WTC11 (cell line): ENCODE data around the gene ADAM8. TPM values are rescaled to one million over a fixed set of nuclear protein-coding genes. Genes with fewer than 3 reads are reported as not detected.

Experiments
- ATAC-seq: fragments of 200-7000 bp; cut with Tn5 transposase; 2 replicates; pipeline ENCODE4 v1.10.0; 2021; ENCODE audit warnings: mild to moderate bottlenecking, moderate library complexity
- CTCF ChIA-PET: fragments of 300-600 bp; sonication (Branson Sonifier 250); formaldehyde crosslinking; loops from one replicate; lab custom pipeline; 2021; ENCODE audit warnings: antibody characterized with exemption; lab: Charles Lee
- POLR2A ChIA-PET: fragments of 350-600 bp; sonication (Branson Sonifier 250); formaldehyde crosslinking; loops from one replicate; lab custom pipeline; 2021; ENCODE audit warnings: antibody characterized with exemption; lab: Charles Lee
- DNase-seq: peaks from one replicate; pipeline ENCODE4 v3.0.0; 2021; ENCODE audit warnings: low spot score
- H3K27ac Mint-ChIP-seq: 2 replicates; pipeline ENCODE4 v1.8.0; 2021; ENCODE audit warnings: mixed read lengths
- H3K27me3 Mint-ChIP-seq: 2 replicates; pipeline ENCODE4 v1.8.0; 2021; ENCODE audit warnings: low read depth, mild to moderate bottlenecking, moderate library complexity, mixed read lengths
- H3K36me3 Mint-ChIP-seq: 2 replicates; pipeline ENCODE4 v1.8.0; 2021; ENCODE audit warnings: mixed read lengths
- H3K4me1 Mint-ChIP-seq: 2 replicates; pipeline ENCODE4 v1.8.0; 2022; ENCODE audit warnings: mixed read lengths
- H3K4me3 Mint-ChIP-seq: 2 replicates; pipeline ENCODE4 v1.8.0; 2021; ENCODE audit warnings: mild to moderate bottlenecking, moderate library complexity, mixed read lengths
- H3K9me3 Mint-ChIP-seq: 2 replicates; pipeline ENCODE4 v1.8.0; 2021; ENCODE audit warnings: mixed read lengths
- ETV6 ChIP-seq: sonication (generic); formaldehyde crosslinking; IDR thresholded peaks from 2 replicates; pipeline ENCODE4 v1.8.1; 2022; ENCODE audit warnings: mild to moderate bottlenecking, missing genetic modification reagents
- IRF2 ChIP-seq: sonication (generic); formaldehyde crosslinking; IDR thresholded peaks from 2 replicates; pipeline ENCODE4 v1.8.0; 2022; ENCODE audit warnings: low read depth, missing genetic modification reagents, borderline replicate concordance
- JAZF1 ChIP-seq: fragments of 250-450 bp; sonication (Bioruptor Pico); IDR thresholded peaks from 2 replicates; pipeline ENCODE4 v1.9.0; 2021; ENCODE audit warnings: moderate library complexity, mild to moderate bottlenecking, inconsistent platforms
- MXD4 ChIP-seq: fragments of 250-450 bp; sonication (Bioruptor Pico); IDR thresholded peaks from 2 replicates; pipeline ENCODE4 v1.8.0; 2021; ENCODE audit warnings: mild to moderate bottlenecking, moderate library complexity, borderline replicate concordance
- RORB ChIP-seq: fragments of 250-450 bp; sonication (Bioruptor Pico); IDR thresholded peaks from 2 replicates; pipeline ENCODE4 v1.9.0; 2021; ENCODE audit warnings: mild to moderate bottlenecking
- SP1 ChIP-seq: sonication (generic); formaldehyde crosslinking; conservative IDR thresholded peaks from 2 replicates; pipeline ENCODE4 v1.8.1; 2022; ENCODE audit warnings: missing genetic modification reagents
- ZNF121 ChIP-seq: sonication (generic); formaldehyde crosslinking; IDR thresholded peaks from 2 replicates; pipeline ENCODE4 v1.8.0; 2023; ENCODE audit warnings: missing genetic modification reagents
- ZNF138 ChIP-seq: sonication (generic); formaldehyde crosslinking; conservative IDR thresholded peaks from 2 replicates; pipeline ENCODE4 v1.8.1; 2022; ENCODE audit warnings: mild to moderate bottlenecking, moderate library complexity, missing genetic modification reagents
- ZNF219 ChIP-seq: sonication (generic); formaldehyde crosslinking; IDR thresholded peaks from 2 replicates; pipeline ENCODE4 v1.8.0; 2023; ENCODE audit warnings: missing genetic modification reagents, mild to moderate bottlenecking, borderline replicate concordance
- ZNF263 ChIP-seq: sonication (generic); formaldehyde crosslinking; IDR thresholded peaks from 2 replicates; pipeline ENCODE4 v1.8.1; 2022; ENCODE audit warnings: low read depth, mild to moderate bottlenecking, moderate library complexity, missing genetic modification reagents
- ZNF396 ChIP-seq: fragments of 250-450 bp; sonication (Bioruptor Pico); IDR thresholded peaks from 2 replicates; pipeline ENCODE4 v1.8.0; 2021; ENCODE audit warnings: mild to moderate bottlenecking, moderate library complexity, borderline replicate concordance
- ZNF671 ChIP-seq: fragments of 250-450 bp; sonication (Bioruptor Pico); IDR thresholded peaks from 2 replicates; pipeline ENCODE4 v1.8.0; 2021; ENCODE audit warnings: mild to moderate bottlenecking
- total RNA-seq: library from RNA; stranded (reverse); gene quantifications from 3 replicates; pipeline ENCODE4 v1.2.3, GENCODE V29; 2021
- TF ChIP-seq, protein P1 (sequence below): sonication (generic); formaldehyde crosslinking; IDR thresholded peaks from 2 replicates; pipeline ENCODE4 v1.8.1; 2022; ENCODE audit warnings: mild to moderate bottlenecking, moderate library complexity, missing genetic modification reagents
- TF ChIP-seq, protein P2 (sequence below): fragments of 250-450 bp; sonication (Bioruptor Pico); IDR thresholded peaks from 2 replicates; pipeline ENCODE4 v1.9.0; 2021; ENCODE audit warnings: mild to moderate bottlenecking
- TF ChIP-seq, protein P3 (sequence below): fragments of 250-450 bp; sonication (Bioruptor Pico); IDR thresholded peaks from 2 replicates; pipeline ENCODE4 v1.9.0; 2021; ENCODE audit warnings: moderate library complexity, mild to moderate bottlenecking, inconsistent platforms, borderline replicate concordance

The ADAM8 gene
- total RNA-seq, 1 experiment from 2014 or later = 7.2 TPM

DNA sequence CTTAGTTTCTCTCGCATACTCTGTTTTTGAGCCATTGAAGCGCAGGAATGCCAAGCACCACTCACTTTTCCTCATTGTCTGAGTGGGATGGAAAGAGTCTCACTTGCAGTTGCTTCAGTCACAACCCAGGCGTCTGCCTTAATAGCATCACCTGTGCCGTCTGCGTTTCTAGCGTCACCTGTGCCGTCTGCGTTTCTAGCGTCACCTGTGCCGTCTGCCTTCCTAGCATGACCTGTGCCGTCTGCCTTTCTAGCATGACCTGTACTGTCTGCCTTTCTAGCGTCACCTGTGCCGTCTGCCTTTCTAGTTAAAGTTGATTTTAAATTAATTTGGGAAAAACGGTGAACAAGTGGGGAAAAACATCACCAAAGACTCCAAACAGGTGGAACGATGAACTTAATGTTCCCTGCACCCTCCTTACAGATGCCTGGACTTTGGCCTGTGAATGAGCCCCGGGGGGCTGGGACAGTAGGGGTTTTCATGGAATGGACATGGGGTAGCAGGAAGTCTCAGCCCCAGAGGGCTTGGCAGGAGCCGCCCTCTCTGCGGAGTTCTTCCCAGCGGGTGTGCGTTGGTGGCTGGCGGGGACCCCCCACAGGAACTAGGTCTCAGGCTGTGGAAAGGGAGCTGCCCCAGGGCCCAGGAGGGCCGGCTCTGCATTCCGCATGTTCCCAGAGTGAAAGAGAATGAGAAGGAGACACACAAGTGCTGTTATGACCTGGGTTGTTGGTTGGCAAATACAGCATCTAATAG lies 35.5 kb upstream of the ADAM8 start:
- H3K36me3 Mint-ChIP-seq = peaks cover 18% of the 10 kb centered on the region
- no peak overlapping the region for H3K4me3 Mint-ChIP-seq
- peaks cover 3% of the 10 kb centered on the region; the same call in 1 of the 2 replicates for H3K27me3 Mint-ChIP-seq
- H3K9me3 Mint-ChIP-seq = no peaks in the 10 kb centered on the region; the same call in 1 of the 2 replicates
- no peak for TF ChIP-seq ZNF671 (CRISPR knock-in tag)
- ChIA-PET POLR2A (no interaction called here), CTCF (no interaction called here)
- H3K4me1 Mint-ChIP-seq = peaks cover 11% of the 10 kb centered on the region
- DNase-seq (no peak), ATAC-seq (no peak)
- no peak overlapping the region for H3K27ac Mint-ChIP-seq

DNA sequence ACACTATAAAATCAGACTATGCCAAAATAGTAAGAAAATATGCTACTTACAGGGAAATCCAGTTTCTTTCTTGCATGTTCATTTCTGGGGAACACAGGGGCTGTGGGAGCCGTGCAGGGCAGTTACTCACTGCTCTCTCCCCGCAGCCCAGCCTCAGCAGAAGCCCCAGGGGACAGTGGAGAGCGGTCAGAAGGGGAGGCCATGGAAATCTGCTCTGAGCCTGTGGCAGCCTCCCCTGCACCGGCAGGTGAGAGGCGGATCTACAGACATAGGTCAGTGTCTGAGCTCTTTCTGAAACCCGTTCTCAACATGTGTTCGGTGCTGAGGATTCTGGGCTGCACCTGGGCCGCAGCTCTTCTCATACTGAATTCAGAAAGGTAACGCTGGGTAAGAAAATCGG lies 34.9 kb upstream of the ADAM8 start:
- H3K4me1 Mint-ChIP-seq = peaks cover 15% of the 10 kb centered on the region
- H3K27ac Mint-ChIP-seq = no peak overlapping the region
- ATAC-seq = no peak
- H3K27me3 Mint-ChIP-seq = peaks cover 3% of the 10 kb centered on the region; the same call in 1 of the 2 replicates
- H3K36me3 Mint-ChIP-seq = peaks cover 18% of the 10 kb centered on the region
- no peak for DNase-seq
- CTCF ChIA-PET = interaction anchor here (0.6 kb wide), 1 partner anchor 29 kb away, joined by 4 read pairs; no protein-coding TSS in a partner anchor
- no peak overlapping the region for H3K4me3 Mint-ChIP-seq
- POLR2A ChIA-PET = no interaction called here
- H3K9me3 Mint-ChIP-seq = no peaks in the 10 kb centered on the region; the same call in 1 of the 2 replicates
- TF ChIP-seq ZNF263 (CRISPR knock-in tag) (no peak), SP1 (CRISPR knock-in tag) (no peak), MXD4 (CRISPR knock-in tag) (no peak), IRF2 (CRISPR knock-in tag) (no peak), ETV6 (CRISPR knock-in tag) (no peak)
- TF ChIP-seq, protein P1, sequence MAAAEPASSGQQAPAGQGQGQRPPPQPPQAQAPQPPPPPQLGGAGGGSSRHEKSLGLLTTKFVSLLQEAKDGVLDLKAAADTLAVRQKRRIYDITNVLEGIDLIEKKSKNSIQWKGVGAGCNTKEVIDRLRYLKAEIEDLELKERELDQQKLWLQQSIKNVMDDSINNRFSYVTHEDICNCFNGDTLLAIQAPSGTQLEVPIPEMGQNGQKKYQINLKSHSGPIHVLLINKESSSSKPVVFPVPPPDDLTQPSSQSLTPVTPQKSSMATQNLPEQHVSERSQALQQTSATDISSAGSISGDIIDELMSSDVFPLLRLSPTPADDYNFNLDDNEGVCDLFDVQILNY (CRISPR knock-in tag) = no peak

DNA sequence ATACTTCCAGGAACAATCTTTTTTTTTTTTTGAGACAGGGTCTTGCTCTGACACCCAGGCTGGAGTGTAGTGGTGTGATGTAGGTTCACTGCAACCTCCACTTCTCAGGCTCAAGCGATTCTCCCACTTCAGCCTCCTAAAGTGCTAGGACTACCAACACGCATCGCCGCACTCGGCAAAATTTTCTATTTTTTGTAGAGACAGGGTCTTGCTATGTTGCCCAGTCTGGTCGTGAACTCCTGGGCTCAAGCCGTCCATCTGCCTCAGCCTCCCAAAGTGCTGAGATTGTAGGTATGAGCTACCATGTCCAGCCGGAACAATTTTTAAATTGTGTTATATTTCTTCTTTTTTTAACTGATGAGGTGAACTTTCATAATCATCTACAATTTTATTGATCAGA lies 34.1 kb upstream of the ADAM8 start:
- POLR2A ChIA-PET = no interaction called here
- Mint-ChIP-seq H3K9me3 (no peaks in the 10 kb centered on the region), H3K4me1 (peaks cover 15% of the 10 kb centered on the region), H3K4me3 (no peak overlapping the region), H3K27me3 (peaks cover 3% of the 10 kb centered on the region; the same call in 1 of the 2 replicates), H3K27ac (no peak overlapping the region)
- TF ChIP-seq RORB (CRISPR knock-in tag) (no peak), ZNF121 (CRISPR knock-in tag) (0 out of 2 replicates have a peak, but pooled peaks have one; percentile 19), ZNF396 (no peak), ZNF138 (CRISPR knock-in tag) (no peak), ZNF219 (no peak)
- TF ChIP-seq, protein P2, sequence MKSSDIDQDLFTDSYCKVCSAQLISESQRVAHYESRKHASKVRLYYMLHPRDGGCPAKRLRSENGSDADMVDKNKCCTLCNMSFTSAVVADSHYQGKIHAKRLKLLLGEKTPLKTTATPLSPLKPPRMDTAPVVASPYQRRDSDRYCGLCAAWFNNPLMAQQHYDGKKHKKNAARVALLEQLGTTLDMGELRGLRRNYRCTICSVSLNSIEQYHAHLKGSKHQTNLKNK (CRISPR knock-in tag) = no peak
- TF ChIP-seq, protein P1 (CRISPR knock-in tag) = no peak
- TF ChIP-seq, all 79 proteins: peak for 1
- ATAC-seq (no peak), DNase-seq (no peak)
- CTCF ChIA-PET = no interaction called here
- peaks cover 18% of the 10 kb centered on the region for H3K36me3 Mint-ChIP-seq

DNA sequence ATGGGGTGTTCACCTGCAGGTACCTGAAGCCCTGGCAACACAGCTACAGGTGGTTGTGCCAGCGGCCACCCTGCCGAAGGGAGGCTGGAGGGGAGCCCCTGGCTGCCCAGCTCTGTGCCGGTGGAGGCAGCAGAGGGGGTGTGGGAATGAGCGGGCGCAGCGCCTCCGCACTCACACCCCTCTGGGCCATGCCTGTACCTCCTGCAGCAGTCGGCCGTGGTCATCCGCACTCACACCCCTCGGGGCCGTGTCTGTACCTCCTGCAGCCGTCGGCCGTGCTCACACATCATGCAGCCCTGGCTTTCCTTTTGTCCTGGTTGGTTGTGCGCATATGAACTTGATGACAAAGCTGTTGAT lies 33.7 kb upstream of the ADAM8 start:
- no peak overlapping the region for H3K4me3 Mint-ChIP-seq
- peaks cover 18% of the 10 kb centered on the region for H3K36me3 Mint-ChIP-seq
- ATAC-seq (no peak), DNase-seq (no peak)
- no peak overlapping the region for H3K27ac Mint-ChIP-seq
- no peak for TF ChIP-seq ZNF121 (CRISPR knock-in tag)
- TF ChIP-seq, protein P3, sequence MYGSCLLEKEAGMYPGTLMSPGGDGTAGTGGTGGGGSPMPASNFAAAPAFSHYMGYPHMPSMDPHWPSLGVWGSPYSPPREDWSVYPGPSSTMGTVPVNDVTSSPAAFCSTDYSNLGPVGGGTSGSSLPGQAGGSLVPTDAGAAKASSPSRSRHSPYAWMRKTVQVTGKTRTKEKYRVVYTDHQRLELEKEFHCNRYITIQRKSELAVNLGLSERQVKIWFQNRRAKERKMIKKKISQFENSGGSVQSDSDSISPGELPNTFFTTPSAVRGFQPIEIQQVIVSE (CRISPR knock-in tag) = no peak
- no peak for TF ChIP-seq JAZF1 (CRISPR knock-in tag)
- H3K4me1 Mint-ChIP-seq = peaks cover 15% of the 10 kb centered on the region
- ChIA-PET POLR2A (no interaction called here), CTCF (no interaction called here)
- H3K27me3 Mint-ChIP-seq = peaks cover 3% of the 10 kb centered on the region; the same call in 1 of the 2 replicates
- H3K9me3 Mint-ChIP-seq = no peaks in the 10 kb centered on the region
